HG03469 (cell line): ENCODE measurements around the gene OAF.
"Not testable (repeated sequence)": the region's sequence is repeated elsewhere in the genome, so short reads cannot be mapped to it uniquely, and the experiment has no call there.

ENCODE experiments used
- ATAC-seq: cut with Tn5 transposase; IDR thresholded peaks from one replicate; pipeline ENCODE4 v1.9.1; 2021; ENCODE audit warnings: mild to moderate bottlenecking, moderate library complexity, moderate number of reproducible peaks; ENCODE audit not compliant: unreplicated experiment

Gene OAF

GRCh38 chr11:120210626-120211521 is at the start of gene OAF:
Gene OAF (plus strand): TSS chr11:120211032. CDS start chr11:120211280, 248 bp downstream.
- no peak for ATAC-seq

DNA sequence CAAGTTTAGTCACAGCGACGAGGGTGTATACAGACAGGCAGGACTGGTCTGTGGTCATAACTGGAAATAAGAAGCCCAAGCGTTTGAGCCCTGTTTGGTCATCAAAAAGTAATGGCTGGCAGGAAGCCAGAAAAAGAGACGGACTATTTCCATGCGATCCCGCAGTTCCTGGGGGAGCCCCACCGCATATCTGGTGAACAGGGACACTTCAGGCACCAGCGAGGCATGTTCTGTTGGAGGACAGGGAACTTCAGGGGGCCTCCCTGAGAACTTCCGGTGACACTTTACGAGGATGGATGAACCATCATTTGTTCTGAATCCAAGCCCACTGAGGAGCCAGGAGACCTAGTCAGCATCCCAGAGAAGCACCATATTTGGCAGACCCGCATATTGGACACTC is 43.2 kb upstream of the OAF start:
- no peak for ATAC-seq

DNA sequence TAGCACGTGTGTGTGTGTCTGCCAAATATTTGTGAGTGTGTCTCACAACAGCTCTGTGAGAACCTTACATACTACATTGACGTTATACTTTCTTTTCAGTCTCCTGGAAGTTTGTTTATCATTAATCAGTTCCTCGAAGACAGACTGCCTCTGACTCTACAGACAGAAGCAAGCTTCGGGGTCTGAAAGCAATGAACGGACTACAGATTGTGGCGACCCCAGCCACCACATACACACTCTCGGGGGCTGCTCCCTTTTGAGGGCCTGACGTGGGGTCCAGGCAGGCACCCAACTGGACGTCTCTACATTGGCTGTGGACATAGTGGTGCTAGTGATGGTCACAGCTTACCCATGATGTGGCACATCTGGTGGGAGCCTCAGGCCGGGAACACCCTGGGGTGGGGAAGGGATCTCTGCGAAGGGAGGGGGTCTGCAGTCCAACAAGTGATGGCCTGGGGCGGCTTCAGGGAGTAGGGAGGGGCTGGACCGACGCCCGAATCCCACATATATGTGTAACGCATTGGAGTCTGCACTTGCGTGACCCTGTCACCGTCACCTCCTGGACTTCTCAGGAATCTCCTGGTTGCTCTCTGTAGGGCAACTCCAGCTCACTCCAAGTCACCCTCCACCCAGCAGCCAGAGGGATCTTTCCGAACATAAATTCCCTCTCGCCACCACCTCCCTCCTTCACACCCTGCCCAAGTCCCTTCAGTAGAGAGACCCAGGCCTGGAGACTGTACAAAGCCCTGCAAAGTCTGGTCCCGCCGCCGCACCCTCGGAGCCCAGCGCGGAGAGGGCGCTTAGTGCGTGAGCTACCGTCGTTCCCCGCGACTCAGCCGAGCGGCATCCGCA is 42.5 kb upstream of the OAF start:
- ATAC-seq, result no peak

GRCh38 chr11:120168960-120169681 is 41.7 kb upstream of the OAF start:
- no peak for ATAC-seq

DNA sequence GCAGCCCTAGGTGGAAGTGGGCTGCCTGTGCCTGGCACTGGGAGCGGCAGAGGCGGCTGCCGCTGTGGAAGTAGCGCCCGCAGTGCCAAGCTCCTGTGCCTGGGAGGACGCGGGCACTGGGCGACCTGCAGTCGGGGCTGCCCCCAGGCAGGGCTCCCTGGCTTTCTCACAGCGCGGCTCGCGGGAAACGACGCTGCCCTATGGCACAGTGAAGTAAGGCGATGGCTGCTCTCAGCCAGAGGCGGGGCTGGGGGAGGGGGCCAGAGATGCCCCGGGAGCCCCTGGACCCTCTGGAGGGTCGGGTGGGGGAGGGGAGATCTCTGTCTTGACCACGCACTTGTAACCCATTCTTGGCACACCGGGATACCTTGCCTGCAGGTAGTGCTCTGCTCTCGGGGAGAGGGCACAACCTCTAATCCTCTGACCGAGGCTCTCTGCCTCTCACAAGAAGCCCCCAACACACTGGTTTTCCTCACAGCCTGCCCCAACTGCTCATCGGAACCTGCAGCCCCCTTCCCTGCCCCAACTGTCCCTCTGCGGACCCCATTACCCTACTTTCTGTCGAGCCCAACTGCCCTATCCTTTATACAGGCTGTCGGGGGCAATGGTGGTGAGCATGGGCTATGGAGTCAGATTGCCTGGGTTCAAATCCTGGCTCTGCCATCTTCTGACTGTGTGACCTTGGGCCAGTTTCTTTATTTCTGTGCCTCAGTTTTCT is 40.7 kb upstream of the OAF start:
- ATAC-seq, result no peak

GRCh38 chr11:120170741-120171261 is 40.0 kb upstream of the OAF start:
- no peak for ATAC-seq

- no peak for ATAC-seq
Observed at GRCh38 chr11:120172054-120172911, 38.5 kb upstream of the OAF start.

DNA sequence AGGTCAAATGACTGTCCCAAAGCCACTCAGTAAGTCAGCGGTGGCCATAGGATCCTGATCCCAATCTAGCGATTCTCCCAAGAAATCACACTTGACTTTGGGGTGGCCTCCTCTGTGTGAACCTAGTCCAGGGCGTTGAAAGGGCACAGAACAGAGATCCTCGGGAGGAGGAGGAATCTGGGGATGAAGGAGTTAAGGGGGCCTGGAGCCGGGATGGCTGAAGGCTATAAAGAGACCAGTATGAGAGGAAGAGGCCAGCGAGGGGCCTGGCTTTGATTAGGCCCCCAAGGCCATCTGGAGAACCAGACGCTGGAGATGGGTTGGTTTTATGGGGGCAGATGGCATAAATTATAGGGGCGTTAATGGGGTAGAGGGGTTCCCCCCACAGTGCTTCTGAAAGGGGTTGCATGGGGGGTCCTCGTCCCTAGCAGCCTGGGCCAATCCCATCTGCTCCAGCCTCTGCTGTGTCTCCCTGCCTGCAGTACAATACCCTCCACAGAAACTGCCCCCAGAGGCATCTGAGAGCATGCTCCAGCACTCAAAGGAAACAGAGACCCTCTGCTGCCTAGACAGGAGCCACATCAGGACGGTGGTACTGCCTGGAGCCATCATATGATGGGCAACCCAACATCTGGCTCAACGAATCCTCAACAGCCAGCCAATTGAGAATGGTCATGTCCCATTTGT is 37.7 kb upstream of the OAF start:
- no peak for ATAC-seq

DNA sequence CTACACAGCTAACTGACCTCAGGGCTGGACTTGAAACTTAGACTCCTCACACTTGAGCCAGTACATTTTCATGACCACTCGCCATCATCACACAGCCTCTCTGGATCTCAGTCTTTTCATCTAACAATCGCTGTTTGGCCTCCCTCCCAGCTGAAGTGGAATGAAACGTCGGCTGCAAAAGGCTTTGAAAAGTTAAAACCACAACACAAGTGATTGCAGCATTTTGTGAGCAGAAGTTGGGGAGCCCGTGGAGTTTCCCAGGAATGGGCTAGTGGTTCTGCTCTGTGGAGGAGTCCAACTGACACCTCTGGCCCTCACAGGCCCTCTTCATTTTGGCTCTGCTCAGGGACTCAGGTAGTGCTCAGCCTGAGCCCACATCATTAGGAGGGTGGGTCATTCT is 37.0 kb upstream of the OAF start:
- no peak for ATAC-seq

GRCh38 chr11:120174866-120175265 is 36.0 kb upstream of the OAF start:
- ATAC-seq, result no peak

GRCh38 chr11:120178561-120179056 is 32.2 kb upstream of the OAF start:
- no peak for ATAC-seq

- no peak for ATAC-seq
Observed at GRCh38 chr11:120179057-120179672, 31.7 kb upstream of the OAF start.

DNA sequence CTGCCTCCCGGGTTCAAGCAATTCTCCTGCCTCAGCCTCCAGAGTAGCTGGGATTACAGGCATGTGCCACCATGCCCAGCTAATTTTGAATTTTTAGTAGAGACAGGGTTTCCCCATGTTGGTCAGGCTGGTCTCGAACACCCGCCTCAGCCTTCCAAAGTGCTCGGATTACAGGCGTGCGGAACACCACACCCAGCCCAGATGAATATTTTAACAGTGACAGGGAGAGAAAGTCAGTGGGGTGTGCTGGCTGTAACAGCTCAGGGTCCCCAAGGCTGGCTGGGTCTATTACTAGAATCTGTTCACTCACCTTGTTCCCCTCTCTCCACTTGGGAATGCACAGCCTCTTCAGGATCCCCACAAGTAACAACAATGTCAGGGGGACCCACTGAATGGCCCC is 30.8 kb upstream of the OAF start:
- ATAC-seq, result not testable (repeated sequence)

- no peak for ATAC-seq
Observed at GRCh38 chr11:120180551-120181232, 30.1 kb upstream of the OAF start.

DNA sequence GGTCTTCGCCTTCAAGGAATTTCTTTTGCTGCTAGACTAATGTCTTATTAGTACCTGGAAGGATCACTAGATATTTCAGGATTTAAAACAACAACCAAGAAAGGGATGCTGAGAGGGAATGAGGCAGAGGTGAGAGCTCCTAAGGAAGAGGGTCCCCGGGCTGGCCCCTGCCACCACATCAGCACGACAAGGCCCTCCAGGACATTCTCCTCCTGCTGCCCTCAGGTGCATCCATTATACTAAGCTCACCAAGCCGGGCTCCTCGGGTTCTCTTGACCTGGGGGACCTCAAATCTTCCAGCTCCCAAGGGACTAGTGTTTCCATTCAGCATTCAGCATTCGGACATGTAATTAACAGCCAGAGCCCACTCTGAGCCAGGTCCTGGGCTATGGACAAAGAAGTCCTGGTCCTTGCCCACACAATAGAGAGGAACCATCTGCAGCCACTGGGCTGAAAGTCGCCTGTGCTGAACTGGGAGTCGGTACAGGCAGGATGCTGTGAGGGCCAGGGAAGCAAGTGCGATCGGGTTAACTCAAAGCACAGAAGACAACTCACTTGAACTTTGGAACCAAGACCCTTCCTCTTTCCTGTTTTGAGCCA is 29.4 kb upstream of the OAF start:
- no peak for ATAC-seq

DNA sequence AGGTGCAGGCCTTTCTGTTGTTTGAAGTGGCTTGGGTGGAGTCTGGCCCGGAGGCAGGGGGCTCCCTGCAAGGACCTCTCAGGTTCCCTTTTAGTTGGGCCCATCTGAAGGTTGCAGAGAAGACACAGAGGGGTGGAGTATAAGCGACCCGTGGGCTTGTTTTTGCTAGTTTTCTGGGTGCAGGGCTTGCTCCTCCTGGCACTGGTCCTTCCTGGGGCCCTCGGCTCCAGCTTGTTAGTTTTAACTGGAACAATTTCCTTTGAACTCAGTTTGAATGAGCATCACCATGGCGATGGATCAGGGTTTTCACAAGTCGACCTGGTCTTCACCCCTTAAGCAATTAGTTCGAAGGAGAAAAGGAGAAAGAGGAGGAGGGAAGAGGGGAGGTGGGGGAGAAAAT is 28.5 kb upstream of the OAF start:
- no peak for ATAC-seq

DNA sequence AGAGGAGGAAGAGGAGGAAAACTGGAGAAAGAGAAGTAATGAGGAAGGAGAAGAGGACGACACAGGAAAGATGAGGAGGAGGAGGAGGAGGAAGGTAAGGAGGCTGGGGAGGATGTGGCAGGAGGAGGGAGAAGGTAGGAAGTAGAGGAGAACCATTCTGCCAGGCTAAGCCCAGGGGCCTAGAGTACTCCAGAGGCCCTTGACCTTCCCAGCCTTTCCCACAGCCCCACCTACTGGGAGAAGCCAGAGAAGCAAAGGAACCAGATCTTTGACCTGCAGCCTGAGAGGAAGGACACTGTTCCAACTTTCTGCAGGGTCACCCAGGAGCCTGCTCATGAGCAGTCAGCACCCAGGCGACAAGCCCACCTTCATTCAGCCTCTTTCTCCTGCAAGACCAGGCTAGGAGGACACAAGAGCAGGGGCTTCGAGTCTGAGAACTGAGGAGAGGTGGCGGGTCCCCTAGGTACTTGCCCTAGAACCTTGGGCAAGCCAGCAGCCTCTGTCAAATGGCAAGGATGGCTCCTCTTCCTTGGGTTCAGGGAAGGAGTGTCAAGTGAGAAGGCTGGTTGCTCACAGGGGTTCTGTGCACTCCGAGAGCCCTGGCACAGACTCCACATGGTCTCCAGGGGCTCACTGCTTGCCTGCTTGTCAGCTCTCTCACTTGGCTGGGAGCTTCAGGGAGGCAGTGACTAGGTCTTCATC is 27.9 kb upstream of the OAF start:
- no peak for ATAC-seq
